Nephron progenitor cell (in vitro differentiated cells): ENCODE data around the gene ZNF638.
A peak's percentile ranks its signal among the peaks of the same experiment; 100 is the strongest.
"Not testable (repeated sequence)": the region's sequence is repeated elsewhere in the genome, so short reads cannot be mapped to it uniquely, and the experiment has no call there.

Experiments used
- DNase-seq: peaks from one replicate; pipeline ENCODE4 v3.0.0; 2021
- H3K27ac Mint-ChIP-seq: 2 replicates; pipeline ENCODE4 v1.8.0; 2021; ENCODE audit warnings: mild to moderate bottlenecking, moderate library complexity, mixed read lengths
- H3K27me3 Mint-ChIP-seq: 2 replicates; pipeline ENCODE4 v1.8.0; 2021; ENCODE audit warnings: mild to moderate bottlenecking, low read depth, mixed read lengths; ENCODE audit not compliant: poor library complexity
- H3K36me3 Mint-ChIP-seq: 2 replicates; pipeline ENCODE4 v1.8.0; 2021; ENCODE audit warnings: low read depth, mixed read lengths
- H3K4me1 Mint-ChIP-seq: 2 replicates; pipeline ENCODE4 v1.8.0; 2021; ENCODE audit warnings: mixed read lengths
- H3K4me3 Mint-ChIP-seq: 2 replicates; pipeline ENCODE4 v1.8.0; 2021; ENCODE audit warnings: mild to moderate bottlenecking, moderate library complexity, mixed read lengths
- H3K9me3 Mint-ChIP-seq: 2 replicates; pipeline ENCODE4 v1.8.0; 2021; ENCODE audit warnings: mild to moderate bottlenecking, moderate library complexity, mixed read lengths
- TF ChIP-seq, protein P1 (sequence below): fragments of 200-600 bp; sonication (generic); IDR thresholded peaks from 2 replicates; pipeline ENCODE4 v1.5.0; 2021; ENCODE audit warnings: antibody characterized with exemption

The ZNF638 gene

DNA sequence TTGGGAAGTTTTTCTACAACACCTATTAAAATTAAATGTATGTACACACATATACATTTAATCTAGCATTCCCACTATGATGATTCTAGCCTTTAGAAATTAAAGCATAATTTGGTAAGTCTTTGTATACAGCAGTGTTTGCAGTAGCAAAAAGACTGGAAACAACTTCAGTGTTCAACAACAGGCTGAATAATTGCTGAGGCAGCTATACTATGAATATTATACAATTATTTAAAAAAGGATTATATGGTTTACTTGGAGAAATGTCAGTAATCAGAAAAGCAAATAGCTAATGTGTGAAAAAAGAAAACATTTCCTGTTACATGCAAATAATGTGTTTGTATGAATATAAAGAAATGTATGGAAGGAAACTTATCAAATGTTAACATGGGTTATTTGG is 1.4 kb upstream of the ZNF638 start:
- Mint-ChIP-seq H3K27ac (no peak overlapping the region), H3K4me3 (peak overlapping the region; percentile 57), H3K27me3 (peaks cover 3% of the 10 kb centered on the region), H3K4me1 (peaks cover 30% of the 10 kb centered on the region), H3K36me3 (peaks cover 20% of the 10 kb centered on the region), H3K9me3 (no peaks in the 10 kb centered on the region)
- no peak for DNase-seq
- TF ChIP-seq, protein P1, sequence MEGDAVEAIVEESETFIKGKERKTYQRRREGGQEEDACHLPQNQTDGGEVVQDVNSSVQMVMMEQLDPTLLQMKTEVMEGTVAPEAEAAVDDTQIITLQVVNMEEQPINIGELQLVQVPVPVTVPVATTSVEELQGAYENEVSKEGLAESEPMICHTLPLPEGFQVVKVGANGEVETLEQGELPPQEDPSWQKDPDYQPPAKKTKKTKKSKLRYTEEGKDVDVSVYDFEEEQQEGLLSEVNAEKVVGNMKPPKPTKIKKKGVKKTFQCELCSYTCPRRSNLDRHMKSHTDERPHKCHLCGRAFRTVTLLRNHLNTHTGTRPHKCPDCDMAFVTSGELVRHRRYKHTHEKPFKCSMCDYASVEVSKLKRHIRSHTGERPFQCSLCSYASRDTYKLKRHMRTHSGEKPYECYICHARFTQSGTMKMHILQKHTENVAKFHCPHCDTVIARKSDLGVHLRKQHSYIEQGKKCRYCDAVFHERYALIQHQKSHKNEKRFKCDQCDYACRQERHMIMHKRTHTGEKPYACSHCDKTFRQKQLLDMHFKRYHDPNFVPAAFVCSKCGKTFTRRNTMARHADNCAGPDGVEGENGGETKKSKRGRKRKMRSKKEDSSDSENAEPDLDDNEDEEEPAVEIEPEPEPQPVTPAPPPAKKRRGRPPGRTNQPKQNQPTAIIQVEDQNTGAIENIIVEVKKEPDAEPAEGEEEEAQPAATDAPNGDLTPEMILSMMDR: no peak

DNA sequence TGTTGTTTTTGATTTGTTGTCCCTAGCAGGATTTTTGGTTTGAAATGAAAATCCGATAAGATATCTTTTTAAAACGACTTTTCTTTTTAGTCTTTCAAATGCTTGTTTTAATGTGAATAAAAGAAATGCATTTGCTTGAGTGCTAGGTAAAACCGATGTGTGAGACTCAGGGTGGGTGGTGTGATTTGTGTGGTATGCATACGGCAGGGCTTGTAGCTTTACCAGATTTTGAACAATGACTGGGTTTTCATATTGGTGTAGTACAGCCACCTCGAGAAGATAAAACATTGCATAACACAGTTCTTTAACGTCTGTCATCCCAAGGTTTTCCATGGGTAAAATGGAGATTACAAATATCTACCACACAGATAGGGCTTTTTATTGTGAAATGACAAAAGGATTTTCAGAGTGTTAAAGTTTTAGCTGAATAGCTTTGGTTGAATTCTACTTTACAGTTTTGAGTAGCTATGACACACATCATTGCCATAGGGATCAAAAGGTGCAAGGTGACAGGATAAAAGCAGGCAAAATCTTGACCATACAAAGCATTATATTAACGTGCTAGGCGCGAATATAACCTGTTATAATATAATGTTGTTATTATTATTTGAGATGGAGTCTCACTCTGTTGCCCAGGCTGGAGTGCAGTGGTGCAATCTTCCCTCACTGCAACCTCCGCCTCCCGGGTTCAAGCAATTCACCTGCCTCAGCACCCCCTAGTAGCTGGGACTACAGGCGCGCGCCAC is 824 bp upstream of the ZNF638 start:
- no peak overlapping the region for H3K27ac Mint-ChIP-seq
- DNase-seq: no peak
- TF ChIP-seq, protein P1: no peak
- peaks cover 34% of the 10 kb centered on the region for H3K4me1 Mint-ChIP-seq
- peaks cover 26% of the 10 kb centered on the region for H3K36me3 Mint-ChIP-seq
- peak overlapping the region; percentile 99 for H3K4me3 Mint-ChIP-seq
- H3K9me3 Mint-ChIP-seq: no peaks in the 10 kb centered on the region
- H3K27me3 Mint-ChIP-seq: peaks cover 3% of the 10 kb centered on the region

DNA sequence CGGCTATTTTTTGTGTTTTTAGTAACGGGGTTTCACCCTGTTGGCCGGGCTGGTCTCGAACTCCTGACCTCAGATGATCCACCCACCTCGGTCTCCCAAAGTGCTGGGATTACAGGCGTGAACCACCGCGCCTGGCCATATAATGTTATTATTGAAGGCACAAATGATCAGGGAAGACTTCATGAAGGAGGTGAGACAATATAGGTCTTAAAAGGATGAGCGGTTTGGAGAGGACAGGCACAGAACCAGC is 326 bp upstream of the ZNF638 start:
- not testable (repeated sequence) for H3K27me3 Mint-ChIP-seq, H3K9me3 Mint-ChIP-seq
- Mint-ChIP-seq H3K4me3 (peak overlapping the region; percentile 99), H3K4me1 (peaks cover 36% of the 10 kb centered on the region), H3K36me3 (peaks cover 29% of the 10 kb centered on the region), H3K27ac (peak overlapping the region; percentile 92)
- peak; percentile 7 for DNase-seq

DNA sequence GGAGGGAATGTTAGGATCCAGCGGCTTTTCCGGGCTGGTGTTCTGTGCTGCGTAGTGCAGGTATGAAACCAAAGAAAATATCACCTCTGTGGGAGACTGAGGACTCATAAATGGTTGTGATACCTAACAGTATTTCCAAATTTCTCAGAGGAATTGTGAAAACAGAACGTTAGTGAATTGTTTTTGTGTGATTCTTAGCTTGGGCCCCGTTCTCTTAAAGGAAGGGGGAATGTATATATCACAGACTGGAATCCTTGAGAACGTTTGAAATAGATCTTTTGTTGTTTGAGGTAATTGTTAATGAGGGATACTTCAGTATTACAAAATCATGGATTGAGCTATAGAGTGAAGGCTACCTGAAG is 834 bp downstream of the ZNF638 start:
- TF ChIP-seq, protein P1: no peak
- Mint-ChIP-seq H3K27ac (peak overlapping the region; percentile 100), H3K27me3 (peaks cover 3% of the 10 kb centered on the region), H3K9me3 (no peaks in the 10 kb centered on the region), H3K4me1 (peaks cover 36% of the 10 kb centered on the region), H3K36me3 (peaks cover 31% of the 10 kb centered on the region), H3K4me3 (peak overlapping the region; percentile 99)
- DNase-seq: no peak

DNA sequence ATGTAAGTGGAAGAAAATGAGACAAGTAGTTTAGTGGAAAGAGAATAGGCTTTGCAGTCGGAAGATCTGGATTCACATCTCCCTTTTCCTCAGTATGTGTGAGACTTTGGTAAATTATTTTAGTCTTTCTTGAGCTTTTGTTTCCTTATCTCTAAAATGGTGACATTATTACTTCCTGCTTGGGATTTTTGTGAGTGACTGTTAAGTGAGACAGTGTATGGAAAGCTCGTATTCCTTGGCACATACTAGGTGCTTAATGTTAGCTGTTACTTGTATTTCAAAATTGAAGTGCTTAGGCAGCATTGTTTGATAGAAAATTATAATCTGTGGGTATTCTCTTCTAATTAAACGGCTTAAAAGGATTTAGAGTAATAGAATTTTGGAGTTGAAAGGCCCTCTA is 2.0 kb downstream of the ZNF638 start:
- TF ChIP-seq, protein P1: no peak

DNA sequence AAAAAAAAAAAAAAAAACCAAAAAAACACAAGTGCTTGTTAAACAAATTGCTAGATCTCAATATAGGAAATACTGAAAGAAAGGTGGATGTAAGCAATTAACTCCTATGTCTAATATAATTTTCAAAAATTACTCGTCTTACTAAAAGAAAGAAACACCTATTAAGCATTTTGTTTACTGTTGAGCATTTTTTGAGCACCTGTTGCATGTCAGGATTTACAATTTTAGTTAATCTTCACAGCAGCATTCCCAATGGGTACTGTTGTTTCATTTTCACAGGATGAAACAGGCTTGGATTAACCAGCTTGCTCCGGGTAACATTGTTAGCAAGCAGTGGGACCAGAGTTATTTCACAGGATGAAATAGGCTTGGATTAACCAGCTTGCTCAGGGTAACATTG is 4.8 kb downstream of the ZNF638 start:
- Mint-ChIP-seq H3K36me3 (peaks cover 59% of the 10 kb centered on the region), H3K9me3 (peaks cover 4% of the 10 kb centered on the region), H3K4me3 (no peak overlapping the region), H3K27me3 (peaks cover under 1% of the 10 kb centered on the region), H3K4me1 (peaks cover 68% of the 10 kb centered on the region), H3K27ac (no peak overlapping the region)
- TF ChIP-seq, protein P1: no peak
- DNase-seq: no peak

More for the DNA sequence above, 2.0 kb downstream of the ZNF638 start:
- no peaks in the 10 kb centered on the region for H3K9me3 Mint-ChIP-seq
- H3K36me3 Mint-ChIP-seq: peaks cover 42% of the 10 kb centered on the region
- H3K27me3 Mint-ChIP-seq: peaks cover 3% of the 10 kb centered on the region
- H3K27ac Mint-ChIP-seq: peak overlapping the region; percentile 2
- H3K4me3 Mint-ChIP-seq: peak overlapping the region; percentile 99
- peaks cover 48% of the 10 kb centered on the region for H3K4me1 Mint-ChIP-seq
- no peak for DNase-seq
